Measurements from ENCODE around the gene SLC6A20.

DNA sequence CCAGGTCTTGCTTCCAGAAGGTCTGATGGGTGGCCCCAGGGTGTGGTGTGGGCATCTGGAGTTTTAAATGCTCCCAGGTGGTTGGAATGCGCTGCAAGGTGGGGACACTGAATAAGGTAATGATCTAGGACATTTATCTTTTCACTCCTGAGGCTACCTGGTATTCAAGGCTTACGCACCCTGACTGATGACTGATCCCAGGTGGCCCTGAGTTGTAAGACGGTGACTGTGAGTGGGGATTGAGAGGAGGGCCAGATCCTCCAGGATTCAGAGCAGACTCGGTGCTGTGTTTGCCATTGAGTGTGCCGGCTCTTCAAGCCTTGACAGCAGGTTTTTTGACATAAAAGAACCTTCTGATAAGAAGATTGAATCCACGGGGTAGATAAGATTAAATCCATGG lies 40.3 kb downstream of the SLC6A20 start:
- TF ChIP-seq, protein P1, sequence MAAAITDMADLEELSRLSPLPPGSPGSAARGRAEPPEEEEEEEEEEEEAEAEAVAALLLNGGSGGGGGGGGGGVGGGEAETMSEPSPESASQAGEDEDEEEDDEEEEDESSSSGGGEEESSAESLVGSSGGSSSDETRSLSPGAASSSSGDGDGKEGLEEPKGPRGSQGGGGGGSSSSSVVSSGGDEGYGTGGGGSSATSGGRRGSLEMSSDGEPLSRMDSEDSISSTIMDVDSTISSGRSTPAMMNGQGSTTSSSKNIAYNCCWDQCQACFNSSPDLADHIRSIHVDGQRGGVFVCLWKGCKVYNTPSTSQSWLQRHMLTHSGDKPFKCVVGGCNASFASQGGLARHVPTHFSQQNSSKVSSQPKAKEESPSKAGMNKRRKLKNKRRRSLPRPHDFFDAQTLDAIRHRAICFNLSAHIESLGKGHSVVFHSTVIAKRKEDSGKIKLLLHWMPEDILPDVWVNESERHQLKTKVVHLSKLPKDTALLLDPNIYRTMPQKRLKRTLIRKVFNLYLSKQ (tag by site-specific recombination; IDR thresholded peaks at IDR 0.05; ENCODE audit: borderline replicate concordance), result no peak
- TF ChIP-seq, protein P2, sequence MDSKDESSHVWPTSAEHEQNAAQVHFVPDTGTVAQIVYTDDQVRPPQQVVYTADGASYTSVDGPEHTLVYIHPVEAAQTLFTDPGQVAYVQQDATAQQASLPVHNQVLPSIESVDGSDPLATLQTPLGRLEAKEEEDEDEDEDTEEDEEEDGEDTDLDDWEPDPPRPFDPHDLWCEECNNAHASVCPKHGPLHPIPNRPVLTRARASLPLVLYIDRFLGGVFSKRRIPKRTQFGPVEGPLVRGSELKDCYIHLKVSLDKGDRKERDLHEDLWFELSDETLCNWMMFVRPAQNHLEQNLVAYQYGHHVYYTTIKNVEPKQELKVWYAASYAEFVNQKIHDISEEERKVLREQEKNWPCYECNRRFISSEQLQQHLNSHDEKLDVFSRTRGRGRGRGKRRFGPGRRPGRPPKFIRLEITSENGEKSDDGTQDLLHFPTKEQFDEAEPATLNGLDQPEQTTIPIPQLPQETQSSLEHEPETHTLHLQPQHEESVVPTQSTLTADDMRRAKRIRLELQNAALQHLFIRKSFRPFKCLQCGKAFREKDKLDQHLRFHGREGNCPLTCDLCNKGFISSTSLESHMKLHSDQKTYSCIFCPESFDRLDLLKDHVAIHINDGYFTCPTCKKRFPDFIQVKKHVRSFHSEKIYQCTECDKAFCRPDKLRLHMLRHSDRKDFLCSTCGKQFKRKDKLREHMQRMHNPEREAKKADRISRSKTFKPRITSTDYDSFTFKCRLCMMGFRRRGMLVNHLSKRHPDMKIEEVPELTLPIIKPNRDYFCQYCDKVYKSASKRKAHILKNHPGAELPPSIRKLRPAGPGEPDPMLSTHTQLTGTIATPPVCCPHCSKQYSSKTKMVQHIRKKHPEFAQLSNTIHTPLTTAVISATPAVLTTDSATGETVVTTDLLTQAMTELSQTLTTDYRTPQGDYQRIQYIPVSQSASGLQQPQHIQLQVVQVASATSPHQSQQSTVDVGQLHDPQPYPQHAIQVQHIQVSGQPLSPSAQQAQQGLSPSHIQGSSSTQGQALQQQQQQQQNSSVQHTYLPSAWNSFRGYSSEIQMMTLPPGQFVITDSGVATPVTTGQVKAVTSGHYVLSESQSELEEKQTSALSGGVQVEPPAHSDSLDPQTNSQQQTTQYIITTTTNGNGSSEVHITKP (tag by site-specific recombination; IDR thresholded peaks at IDR 0.05), result no peak
- no peak for TF ChIP-seq ZNF292 (tag by site-specific recombination; IDR thresholded peaks at IDR 0.05; ENCODE audit: borderline replicate concordance, low read depth)
- TF ChIP-seq, protein P3, sequence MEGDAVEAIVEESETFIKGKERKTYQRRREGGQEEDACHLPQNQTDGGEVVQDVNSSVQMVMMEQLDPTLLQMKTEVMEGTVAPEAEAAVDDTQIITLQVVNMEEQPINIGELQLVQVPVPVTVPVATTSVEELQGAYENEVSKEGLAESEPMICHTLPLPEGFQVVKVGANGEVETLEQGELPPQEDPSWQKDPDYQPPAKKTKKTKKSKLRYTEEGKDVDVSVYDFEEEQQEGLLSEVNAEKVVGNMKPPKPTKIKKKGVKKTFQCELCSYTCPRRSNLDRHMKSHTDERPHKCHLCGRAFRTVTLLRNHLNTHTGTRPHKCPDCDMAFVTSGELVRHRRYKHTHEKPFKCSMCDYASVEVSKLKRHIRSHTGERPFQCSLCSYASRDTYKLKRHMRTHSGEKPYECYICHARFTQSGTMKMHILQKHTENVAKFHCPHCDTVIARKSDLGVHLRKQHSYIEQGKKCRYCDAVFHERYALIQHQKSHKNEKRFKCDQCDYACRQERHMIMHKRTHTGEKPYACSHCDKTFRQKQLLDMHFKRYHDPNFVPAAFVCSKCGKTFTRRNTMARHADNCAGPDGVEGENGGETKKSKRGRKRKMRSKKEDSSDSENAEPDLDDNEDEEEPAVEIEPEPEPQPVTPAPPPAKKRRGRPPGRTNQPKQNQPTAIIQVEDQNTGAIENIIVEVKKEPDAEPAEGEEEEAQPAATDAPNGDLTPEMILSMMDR (tag by site-specific recombination; IDR thresholded peaks at IDR 0.05), result no peak
- no peak for TF ChIP-seq ZFP69B (tag by site-specific recombination; IDR thresholded peaks at IDR 0.05)
- no peak for TF ChIP-seq ZEB2 (tag by site-specific recombination; IDR thresholded peaks at IDR 0.05)

All from HEK293 (cell line).